Lower lobe of right lung (tissue), 2 donors: Measurements from ENCODE around the gene VRK1. TPM values are rescaled to one million over a fixed set of nuclear protein-coding genes. Genes with fewer than 3 reads are reported as not detected.

Experiments used
- ATAC-seq, 2 donors: fragments of 200-7000 bp; cut with Tn5 transposase; one replicate each; pipeline ENCODE4 v1.9.1; 2020 to 2022; ENCODE audit warnings: mild to moderate bottlenecking in 2 of 2, moderate library complexity in 2 of 2
- DNase-seq: peaks from one replicate; pipeline ENCODE4 v3.0.0-alpha.2; 2020
- H3K27ac ChIP-seq: fragments of 200-600 bp; one replicate; pipeline ENCODE4 v1.8.0; 2022
- H3K27me3 ChIP-seq: fragments of 200-600 bp; one replicate; pipeline ENCODE4 v1.8.0; 2022; ENCODE audit warnings: low read depth
- H3K36me3 ChIP-seq: fragments of 200-600 bp; one replicate; pipeline ENCODE4 v1.8.0; 2022; ENCODE audit warnings: mild to moderate bottlenecking
- H3K4me1 ChIP-seq: fragments of 200-600 bp; one replicate; pipeline ENCODE4 v1.8.0; 2022
- H3K4me3 ChIP-seq: fragments of 200-600 bp; one replicate; pipeline ENCODE4 v1.8.0; 2022; ENCODE audit warnings: mild to moderate bottlenecking
- H3K9me3 ChIP-seq: fragments of 200-600 bp; one replicate; pipeline ENCODE4 v1.8.0; 2022
- CTCF ChIP-seq: fragments of 200-600 bp; IDR thresholded peaks from one replicate; pipeline ENCODE4 v1.8.0; 2022; ENCODE audit warnings: antibody characterized with exemption, mild to moderate bottlenecking
- intact Hi-C: fragments of 100-400 bp; cut with DNase I; formaldehyde crosslinking; loops from one replicate; pipeline ENCODE4 v1.11.0; 2022
- total RNA-seq: library from RNA; stranded (reverse); fragmentation: NEBNext Ultra II Directional; extraction: Animal tissue kit (Norgen Biotek cat#: 25700); gene quantifications from one replicate; pipeline ENCODE4 v1.2.1, GENCODE V29; 2021
- donor health status: DM: no; HTN: yes; CAD: no; lungs with severe emphysema.

Gene VRK1
- total RNA-seq, 1 donor from 2014 or later = 9.5 TPM

- Histone ChIP-seq H3K27ac (no peak overlapping the region), H3K27me3 (peaks cover 4% of the 10 kb centered on the region), H3K4me3 (no peak overlapping the region), H3K36me3 (no peaks in the 10 kb centered on the region), H3K9me3 (no peaks in the 10 kb centered on the region), H3K4me1 (no peaks in the 10 kb centered on the region)
- intact Hi-C loops = no loop called here
- no peak for ATAC-seq
- no peak for DNase-seq
- no peak for TF ChIP-seq CTCF
These were observed 7.0 kb upstream of the VRK1 start for GRCh38 chr14:96790186-96790585.

DNA sequence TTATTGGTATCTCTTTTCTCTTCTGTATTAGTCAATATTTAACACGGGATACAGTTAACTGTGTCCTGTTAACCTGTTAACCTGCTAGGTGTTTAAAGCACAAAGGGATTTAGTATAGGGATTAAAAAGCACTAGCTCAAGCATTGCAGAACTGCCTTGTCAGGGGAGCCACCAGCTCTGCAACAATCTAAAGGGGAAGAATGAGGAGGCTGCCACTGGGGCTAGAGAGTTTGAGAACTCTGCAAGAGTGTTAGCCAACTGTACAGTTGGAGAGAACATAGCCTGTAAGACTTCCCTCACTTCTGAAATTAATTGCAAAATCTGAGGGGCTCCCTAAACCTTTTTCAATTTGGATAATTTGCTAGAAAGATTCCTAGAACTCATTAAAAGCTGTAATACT lies 6.5 kb upstream of the VRK1 start:
- Histone ChIP-seq H3K4me3 (no peak overlapping the region), H3K9me3 (no peaks in the 10 kb centered on the region), H3K36me3 (no peaks in the 10 kb centered on the region), H3K27ac (no peak overlapping the region), H3K27me3 (peaks cover 4% of the 10 kb centered on the region), H3K4me1 (no peaks in the 10 kb centered on the region)
- ATAC-seq = no peak
- TF ChIP-seq CTCF = no peak
- no peak for DNase-seq
- intact Hi-C loops = no loop called here

GRCh38 chr14:96792003-96792402 lies 5.2 kb upstream of the VRK1 start:
- no peak overlapping the region for H3K4me3 ChIP-seq
- intact Hi-C loops = no loop called here
- no peak for TF ChIP-seq CTCF
- H3K27me3 ChIP-seq = peaks cover 4% of the 10 kb centered on the region
- H3K9me3 ChIP-seq = no peaks in the 10 kb centered on the region
- no peak for ATAC-seq
- peaks cover 4% of the 10 kb centered on the region for H3K4me1 ChIP-seq
- H3K27ac ChIP-seq = no peak overlapping the region
- no peak for DNase-seq
- H3K36me3 ChIP-seq = no peaks in the 10 kb centered on the region

DNA sequence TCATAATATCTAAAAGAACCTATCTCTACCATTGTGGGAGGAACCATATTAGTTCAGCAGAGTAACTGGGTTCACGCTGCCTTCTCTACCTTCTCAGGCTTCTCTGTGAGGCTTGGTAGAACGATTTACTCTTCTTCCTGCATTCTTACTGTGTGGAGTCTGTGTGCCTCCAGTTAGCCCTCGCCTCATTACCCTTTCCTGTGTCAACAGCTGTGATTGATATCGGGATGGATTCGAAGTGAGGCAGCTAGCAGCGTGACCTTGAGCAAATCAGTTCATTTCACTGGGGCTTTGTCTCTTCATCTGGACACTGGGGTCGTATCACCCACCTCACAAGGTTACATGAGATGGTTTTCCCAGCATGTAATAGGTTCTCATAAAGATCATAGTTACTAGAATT lies 4.6 kb upstream of the VRK1 start:
- no peak for TF ChIP-seq CTCF
- no peak for DNase-seq
- intact Hi-C loops = no loop called here

GRCh38 chr14:96793547-96793946 lies 3.6 kb upstream of the VRK1 start:
- H3K4me1 ChIP-seq = peaks cover 14% of the 10 kb centered on the region
- ATAC-seq (no peak), DNase-seq (no peak)
- intact Hi-C loops = no loop called here
- TF ChIP-seq CTCF = no peak
- H3K36me3 ChIP-seq = no peaks in the 10 kb centered on the region
- H3K9me3 ChIP-seq = no peaks in the 10 kb centered on the region
- H3K4me3 ChIP-seq = no peak overlapping the region
- no peak overlapping the region for H3K27ac ChIP-seq
- peaks cover 4% of the 10 kb centered on the region for H3K27me3 ChIP-seq

More for the DNA sequence above, 4.6 kb upstream of the VRK1 start:
- H3K9me3 ChIP-seq = no peaks in the 10 kb centered on the region
- H3K4me3 ChIP-seq = no peak overlapping the region
- peaks cover 4% of the 10 kb centered on the region for H3K27me3 ChIP-seq
- no peaks in the 10 kb centered on the region for H3K36me3 ChIP-seq
- no peak for ATAC-seq
- H3K27ac ChIP-seq = no peak overlapping the region
- H3K4me1 ChIP-seq = peaks cover 5% of the 10 kb centered on the region
